HCT116 (cell line): ENCODE measurements around the gene RALGPS1.

Source experiments
- POLR2A ChIP-seq: IDR thresholded peaks from 2 replicates; pipeline ENCODE4 v1.7.0; 2011; ENCODE audit warnings: borderline replicate concordance; ENCODE audit not compliant: insufficient read depth, insufficient read length; ENCODE audit errors: extremely low read depth
- ZFX ChIP-seq: fragments of 450-650 bp; IDR thresholded peaks from 2 replicates; pipeline ENCODE4 v1.6.1; 2017
- TF ChIP-seq, protein P1 (sequence below), 3 experiments: fragments of 200-600 bp in 1 of 3; sonication (generic) in 1 of 3; IDR thresholded peaks in 2 of 3; conservative IDR thresholded peaks in 1 of 3; 2 replicates each; pipeline ENCODE4 v1.5.1; 2012 to 2017; ENCODE audit warnings: low read depth in 2 of 3, low read length in 2 of 3, antibody characterized with exemption in 1 of 3, borderline replicate concordance in 1 of 3, control low read depth in 1 of 3, mild to moderate bottlenecking in 1 of 3, mixed read lengths in 1 of 3, mixed run types in 1 of 3, moderate library complexity in 1 of 3; ENCODE audit not compliant: insufficient read depth in 1 of 3

DNA sequence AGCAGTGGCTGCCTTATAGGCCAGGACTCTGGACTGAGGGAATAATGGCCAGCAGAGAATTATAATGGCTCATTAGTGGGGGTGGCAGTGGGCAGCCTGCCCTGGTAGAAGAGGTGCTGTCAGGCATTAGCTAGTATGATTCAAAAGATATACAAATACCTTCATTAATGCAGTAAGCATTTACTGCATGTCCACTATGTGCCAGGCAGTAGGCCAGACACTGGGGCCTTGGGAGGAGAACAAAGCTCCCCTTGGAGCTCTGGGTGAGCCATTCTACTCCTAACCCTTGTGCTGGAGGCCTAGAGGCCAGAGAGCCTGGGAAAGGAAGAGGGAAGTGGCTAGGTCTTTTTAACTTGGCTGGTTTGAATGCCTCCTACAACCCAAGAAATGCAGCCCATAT, 348.0 kb downstream of the RALGPS1 start:
- TF ChIP-seq, protein P1, sequence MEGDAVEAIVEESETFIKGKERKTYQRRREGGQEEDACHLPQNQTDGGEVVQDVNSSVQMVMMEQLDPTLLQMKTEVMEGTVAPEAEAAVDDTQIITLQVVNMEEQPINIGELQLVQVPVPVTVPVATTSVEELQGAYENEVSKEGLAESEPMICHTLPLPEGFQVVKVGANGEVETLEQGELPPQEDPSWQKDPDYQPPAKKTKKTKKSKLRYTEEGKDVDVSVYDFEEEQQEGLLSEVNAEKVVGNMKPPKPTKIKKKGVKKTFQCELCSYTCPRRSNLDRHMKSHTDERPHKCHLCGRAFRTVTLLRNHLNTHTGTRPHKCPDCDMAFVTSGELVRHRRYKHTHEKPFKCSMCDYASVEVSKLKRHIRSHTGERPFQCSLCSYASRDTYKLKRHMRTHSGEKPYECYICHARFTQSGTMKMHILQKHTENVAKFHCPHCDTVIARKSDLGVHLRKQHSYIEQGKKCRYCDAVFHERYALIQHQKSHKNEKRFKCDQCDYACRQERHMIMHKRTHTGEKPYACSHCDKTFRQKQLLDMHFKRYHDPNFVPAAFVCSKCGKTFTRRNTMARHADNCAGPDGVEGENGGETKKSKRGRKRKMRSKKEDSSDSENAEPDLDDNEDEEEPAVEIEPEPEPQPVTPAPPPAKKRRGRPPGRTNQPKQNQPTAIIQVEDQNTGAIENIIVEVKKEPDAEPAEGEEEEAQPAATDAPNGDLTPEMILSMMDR (IDR thresholded peaks at IDR 0.05 in 2 of 3, conservative IDR thresholded peaks at IDR 0.05 in 1 of 3; ENCODE audit: borderline replicate concordance in 1 of 3, insufficient read depth in 1 of 3, low read depth in 2 of 3, low read length in 2 of 3): no peak
- TF ChIP-seq POLR2A: no peak
- TF ChIP-seq ZFX: 0 out of 2 replicates have a peak, but pooled peaks have one; percentile 8
